Activated naive CD4-positive, alpha-beta T cell treated with anti-CD3 and anti-CD28 coated beads, Interleukin-2, amount 10 ng/mL, durations not matched to agents 7 days and 5 days (primary cell): ENCODE results near the gene GYPC.
A peak's percentile ranks its signal among the peaks of the same experiment; 100 is the strongest.

ENCODE experiments used
- CTCF ChIA-PET: fragments of 350-600 bp; sonication (Branson Sonifier 250); formaldehyde crosslinking; loops from one replicate; lab custom pipeline; 2021; ENCODE audit warnings: antibody characterized with exemption; lab: Charles Lee
- DNase-seq: peaks from one replicate; pipeline ENCODE4 v3.0.0-alpha.2; 2020
- H3K27ac Mint-ChIP-seq: one replicate; pipeline ENCODE4 v1.8.0; 2021; ENCODE audit warnings: mild to moderate bottlenecking, moderate library complexity, mixed read lengths
- H3K27me3 Mint-ChIP-seq: one replicate; pipeline ENCODE4 v1.8.0; 2021; ENCODE audit warnings: mild to moderate bottlenecking, mixed read lengths
- H3K36me3 Mint-ChIP-seq: one replicate; pipeline ENCODE4 v1.8.0; 2021; ENCODE audit warnings: mixed read lengths
- H3K4me1 Mint-ChIP-seq: one replicate; pipeline ENCODE4 v1.8.0; 2021; ENCODE audit warnings: mixed read lengths
- H3K4me3 Mint-ChIP-seq: one replicate; pipeline ENCODE4 v1.8.0; 2021; ENCODE audit warnings: mild to moderate bottlenecking, moderate library complexity, mixed read lengths
- H3K9me3 Mint-ChIP-seq: one replicate; pipeline ENCODE4 v1.8.0; 2021; ENCODE audit warnings: mixed read lengths

The GYPC gene

GRCh38 chr2:126664639-126665038, 8.7 kb downstream of the GYPC start:
- CTCF ChIA-PET, result interaction anchor here (0.8 to 1.0 kb wide), 3 partner anchors 11 to 400 kb away, joined by 3 to 4 read pairs (median 3); no protein-coding TSS in a partner anchor

GRCh38 chr2:126665483-126665882, 9.5 kb downstream of the GYPC start:
- no peaks in the 10 kb centered on the region for H3K27me3 Mint-ChIP-seq
- DNase-seq, result no peak
- peaks cover 72% of the 10 kb centered on the region for H3K4me1 Mint-ChIP-seq
- H3K9me3 Mint-ChIP-seq, result no peaks in the 10 kb centered on the region
- peaks cover 66% of the 10 kb centered on the region for H3K36me3 Mint-ChIP-seq
- CTCF ChIA-PET, result no interaction called here
- H3K27ac Mint-ChIP-seq, result peak overlapping the region; percentile 97
- no peak overlapping the region for H3K4me3 Mint-ChIP-seq

More at GRCh38 chr2:126664639-126665038, 8.7 kb downstream of the GYPC start:
- Mint-ChIP-seq H3K36me3 (peaks cover 66% of the 10 kb centered on the region), H3K4me3 (peak overlapping the region; percentile 13), H3K27me3 (no peaks in the 10 kb centered on the region), H3K4me1 (peaks cover 81% of the 10 kb centered on the region), H3K9me3 (no peaks in the 10 kb centered on the region), H3K27ac (peak overlapping the region; percentile 97)
- DNase-seq, result no peak

- H3K9me3 Mint-ChIP-seq, result peaks cover 4% of the 10 kb centered on the region
- CTCF ChIA-PET, result no interaction called here
- H3K4me1 Mint-ChIP-seq, result peaks cover 47% of the 10 kb centered on the region
- no peak for DNase-seq
- peaks cover 69% of the 10 kb centered on the region for H3K36me3 Mint-ChIP-seq
- H3K27me3 Mint-ChIP-seq, result no peaks in the 10 kb centered on the region
- no peak overlapping the region for H3K27ac Mint-ChIP-seq
- no peak overlapping the region for H3K4me3 Mint-ChIP-seq
These were observed 12.3 kb downstream of the GYPC start for GRCh38 chr2:126668254-126668653.

GRCh38 chr2:126669772-126670171, 13.8 kb downstream of the GYPC start:
- Mint-ChIP-seq H3K36me3 (peaks cover 74% of the 10 kb centered on the region), H3K4me3 (no peak overlapping the region), H3K27me3 (no peaks in the 10 kb centered on the region), H3K9me3 (peaks cover 7% of the 10 kb centered on the region), H3K4me1 (peaks cover 32% of the 10 kb centered on the region), H3K27ac (no peak overlapping the region)
- no peak for DNase-seq
- CTCF ChIA-PET, result no interaction called here

- Mint-ChIP-seq H3K36me3 (peaks cover 82% of the 10 kb centered on the region), H3K9me3 (peaks cover 19% of the 10 kb centered on the region), H3K4me1 (peaks cover 22% of the 10 kb centered on the region), H3K27ac (peak overlapping the region; percentile 42), H3K4me3 (no peak overlapping the region), H3K27me3 (no peaks in the 10 kb centered on the region)
- no peak for DNase-seq
- CTCF ChIA-PET, result interaction anchor here (0.6 to 1.6 kb wide), 2 partner anchors 143 to 180 kb away, joined by 3 to 5 read pairs; no protein-coding TSS in a partner anchor
These were observed 15.5 kb downstream of the GYPC start for GRCh38 chr2:126671488-126671887.

- no peak overlapping the region for H3K4me3 Mint-ChIP-seq
- no peak for DNase-seq
- no peak overlapping the region for H3K27ac Mint-ChIP-seq
- H3K27me3 Mint-ChIP-seq, result no peaks in the 10 kb centered on the region
- H3K9me3 Mint-ChIP-seq, result peaks cover 19% of the 10 kb centered on the region
- H3K4me1 Mint-ChIP-seq, result peaks cover 23% of the 10 kb centered on the region
- peaks cover 78% of the 10 kb centered on the region for H3K36me3 Mint-ChIP-seq
- CTCF ChIA-PET, result no interaction called here
These were observed 17.1 kb downstream of the GYPC start for GRCh38 chr2:126672980-126673605.

- CTCF ChIA-PET, result no interaction called here
- Mint-ChIP-seq H3K4me1 (peaks cover 25% of the 10 kb centered on the region), H3K9me3 (peaks cover 19% of the 10 kb centered on the region), H3K4me3 (no peak overlapping the region), H3K36me3 (peaks cover 81% of the 10 kb centered on the region), H3K27me3 (no peaks in the 10 kb centered on the region), H3K27ac (no peak overlapping the region)
- no peak for DNase-seq
These were observed 18.3 kb downstream of the GYPC start for GRCh38 chr2:126674075-126674744.

- Mint-ChIP-seq H3K27ac (no peak overlapping the region), H3K4me1 (peaks cover 26% of the 10 kb centered on the region), H3K9me3 (peaks cover 19% of the 10 kb centered on the region), H3K27me3 (no peaks in the 10 kb centered on the region), H3K36me3 (peaks cover 83% of the 10 kb centered on the region), H3K4me3 (no peak overlapping the region)
- CTCF ChIA-PET, result interaction anchor here (1.3 kb wide), 1 partner anchor 11 kb away, joined by 3 read pairs; no protein-coding TSS in a partner anchor
- DNase-seq, result no peak
These were observed 19.7 kb downstream of the GYPC start for GRCh38 chr2:126675637-126676036.

GRCh38 chr2:126676221-126677175, 20.5 kb downstream of the GYPC start:
- H3K9me3 Mint-ChIP-seq, result peaks cover 19% of the 10 kb centered on the region
- CTCF ChIA-PET, result interaction anchor here (1.3 kb wide), 1 partner anchor 12 kb away, joined by 3 read pairs; no protein-coding TSS in a partner anchor

GRCh38 chr2:126677176-126677538, 21.2 kb downstream of the GYPC start:
- Mint-ChIP-seq H3K4me1 (peaks cover 26% of the 10 kb centered on the region), H3K27me3 (no peaks in the 10 kb centered on the region), H3K36me3 (peaks cover 80% of the 10 kb centered on the region), H3K27ac (peak overlapping the region; percentile 67), H3K9me3 (peaks cover 19% of the 10 kb centered on the region), H3K4me3 (no peak overlapping the region)
- CTCF ChIA-PET, result no interaction called here
- no peak for DNase-seq

More at GRCh38 chr2:126676221-126677175, 20.5 kb downstream of the GYPC start:
- peaks cover 84% of the 10 kb centered on the region for H3K36me3 Mint-ChIP-seq
- H3K27me3 Mint-ChIP-seq, result no peaks in the 10 kb centered on the region
- no peak overlapping the region for H3K4me3 Mint-ChIP-seq
- peak overlapping the region; percentile 67 for H3K27ac Mint-ChIP-seq
- DNase-seq, result no peak
- peaks cover 26% of the 10 kb centered on the region for H3K4me1 Mint-ChIP-seq

- Mint-ChIP-seq H3K27ac (peak overlapping the region; percentile 24), H3K36me3 (peaks cover 78% of the 10 kb centered on the region), H3K4me1 (peaks cover 24% of the 10 kb centered on the region), H3K4me3 (no peak overlapping the region), H3K9me3 (peaks cover 15% of the 10 kb centered on the region), H3K27me3 (no peaks in the 10 kb centered on the region)
- CTCF ChIA-PET, result no interaction called here
- no peak for DNase-seq
These were observed 22.5 kb downstream of the GYPC start for GRCh38 chr2:126678269-126679065.

- H3K27ac Mint-ChIP-seq, result peak overlapping the region; percentile 34
- no peak overlapping the region for H3K4me3 Mint-ChIP-seq
- H3K9me3 Mint-ChIP-seq, result peaks cover 15% of the 10 kb centered on the region
- peaks cover 77% of the 10 kb centered on the region for H3K36me3 Mint-ChIP-seq
- peaks cover 24% of the 10 kb centered on the region for H3K4me1 Mint-ChIP-seq
- no peak for DNase-seq
- no peaks in the 10 kb centered on the region for H3K27me3 Mint-ChIP-seq
- CTCF ChIA-PET, result no interaction called here
These were observed 23.2 kb downstream of the GYPC start for GRCh38 chr2:126679094-126679713.

GRCh38 chr2:126681505-126681904, 25.5 kb downstream of the GYPC start:
- H3K36me3 Mint-ChIP-seq, result peaks cover 75% of the 10 kb centered on the region
- H3K4me3 Mint-ChIP-seq, result no peak overlapping the region
- no peak overlapping the region for H3K27ac Mint-ChIP-seq
- DNase-seq, result no peak
- peaks cover under 1% of the 10 kb centered on the region for H3K9me3 Mint-ChIP-seq
- peaks cover 38% of the 10 kb centered on the region for H3K4me1 Mint-ChIP-seq
- H3K27me3 Mint-ChIP-seq, result no peaks in the 10 kb centered on the region
- CTCF ChIA-PET, result no interaction called here
